Vagina (tissue), 2 donors: Measurements from ENCODE around the gene CORO2B.

Source experiments
- POLR2A ChIP-seq, 2 donors: fragments of 450-650 bp; IDR thresholded peaks; one replicate each; pipeline ENCODE4 v1.6.1; 2017; ENCODE audit warnings: antibody characterized with exemption in 2 of 2, mild to moderate bottlenecking in 2 of 2, moderate library complexity in 2 of 2
- POLR2AphosphoS5 ChIP-seq, 2 donors: sonication (generic); formaldehyde crosslinking; IDR thresholded peaks; one replicate each; pipeline ENCODE4 v1.9.0; 2017; ENCODE audit warnings: antibody characterized with exemption in 2 of 2, mild to moderate bottlenecking in 2 of 2, low read depth in 1 of 2; ENCODE audit not compliant: insufficient read depth in 1 of 2
- TF ChIP-seq, protein P1 (sequence below), 3 experiments: fragments of 450-650 bp in 2 of 3; fragments of 200-600 bp in 1 of 3; sonication (generic) in 1 of 3; IDR thresholded peaks; one replicate each; pipeline ENCODE4 v1.5.1; 2017 to 2019; ENCODE audit warnings: antibody characterized with exemption in 3 of 3, mild to moderate bottlenecking in 2 of 3, moderate library complexity in 2 of 3

DNA sequence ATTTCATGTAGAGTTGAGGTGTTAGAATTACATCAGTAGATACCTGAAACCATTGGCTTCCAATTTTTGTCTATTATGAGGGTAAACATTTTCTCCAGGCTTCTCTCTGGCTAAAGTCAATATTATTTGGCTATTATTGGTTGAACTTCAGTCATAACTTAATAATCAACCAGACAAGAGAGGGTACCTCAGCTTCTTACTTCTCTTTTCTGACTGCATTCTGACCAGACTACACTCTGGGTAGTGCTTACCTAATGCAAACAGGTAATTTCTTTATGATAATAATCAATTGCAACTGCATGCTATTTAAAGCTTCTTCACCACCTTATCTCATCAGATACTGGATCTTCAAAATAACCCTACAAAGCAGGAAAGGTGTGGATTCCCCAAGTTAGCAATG lies 156.8 kb downstream of the CORO2B start:
- no peak for TF ChIP-seq POLR2A (IDR thresholded peaks at IDR 0.05)
- TF ChIP-seq, protein P1, sequence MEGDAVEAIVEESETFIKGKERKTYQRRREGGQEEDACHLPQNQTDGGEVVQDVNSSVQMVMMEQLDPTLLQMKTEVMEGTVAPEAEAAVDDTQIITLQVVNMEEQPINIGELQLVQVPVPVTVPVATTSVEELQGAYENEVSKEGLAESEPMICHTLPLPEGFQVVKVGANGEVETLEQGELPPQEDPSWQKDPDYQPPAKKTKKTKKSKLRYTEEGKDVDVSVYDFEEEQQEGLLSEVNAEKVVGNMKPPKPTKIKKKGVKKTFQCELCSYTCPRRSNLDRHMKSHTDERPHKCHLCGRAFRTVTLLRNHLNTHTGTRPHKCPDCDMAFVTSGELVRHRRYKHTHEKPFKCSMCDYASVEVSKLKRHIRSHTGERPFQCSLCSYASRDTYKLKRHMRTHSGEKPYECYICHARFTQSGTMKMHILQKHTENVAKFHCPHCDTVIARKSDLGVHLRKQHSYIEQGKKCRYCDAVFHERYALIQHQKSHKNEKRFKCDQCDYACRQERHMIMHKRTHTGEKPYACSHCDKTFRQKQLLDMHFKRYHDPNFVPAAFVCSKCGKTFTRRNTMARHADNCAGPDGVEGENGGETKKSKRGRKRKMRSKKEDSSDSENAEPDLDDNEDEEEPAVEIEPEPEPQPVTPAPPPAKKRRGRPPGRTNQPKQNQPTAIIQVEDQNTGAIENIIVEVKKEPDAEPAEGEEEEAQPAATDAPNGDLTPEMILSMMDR (IDR thresholded peaks at IDR 0.05), result no peak
- no peak for TF ChIP-seq POLR2AphosphoS5 (IDR thresholded peaks at IDR 0.05; ENCODE audit: insufficient read depth in 1 of 2, low read depth in 1 of 2)
